ENCODE results near the gene COQ8A.

GRCh38 chr1:226960944-226961765 is 21.1 kb downstream of the COQ8A start:
- TF ChIP-seq, protein P1, sequence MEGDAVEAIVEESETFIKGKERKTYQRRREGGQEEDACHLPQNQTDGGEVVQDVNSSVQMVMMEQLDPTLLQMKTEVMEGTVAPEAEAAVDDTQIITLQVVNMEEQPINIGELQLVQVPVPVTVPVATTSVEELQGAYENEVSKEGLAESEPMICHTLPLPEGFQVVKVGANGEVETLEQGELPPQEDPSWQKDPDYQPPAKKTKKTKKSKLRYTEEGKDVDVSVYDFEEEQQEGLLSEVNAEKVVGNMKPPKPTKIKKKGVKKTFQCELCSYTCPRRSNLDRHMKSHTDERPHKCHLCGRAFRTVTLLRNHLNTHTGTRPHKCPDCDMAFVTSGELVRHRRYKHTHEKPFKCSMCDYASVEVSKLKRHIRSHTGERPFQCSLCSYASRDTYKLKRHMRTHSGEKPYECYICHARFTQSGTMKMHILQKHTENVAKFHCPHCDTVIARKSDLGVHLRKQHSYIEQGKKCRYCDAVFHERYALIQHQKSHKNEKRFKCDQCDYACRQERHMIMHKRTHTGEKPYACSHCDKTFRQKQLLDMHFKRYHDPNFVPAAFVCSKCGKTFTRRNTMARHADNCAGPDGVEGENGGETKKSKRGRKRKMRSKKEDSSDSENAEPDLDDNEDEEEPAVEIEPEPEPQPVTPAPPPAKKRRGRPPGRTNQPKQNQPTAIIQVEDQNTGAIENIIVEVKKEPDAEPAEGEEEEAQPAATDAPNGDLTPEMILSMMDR (conservative IDR thresholded peaks at IDR 0.05 in 1 of 2, IDR thresholded peaks at IDR 0.05 in 1 of 2; ENCODE audit: extremely low read depth in 1 of 2, insufficient read depth in 1 of 2, low read depth in 1 of 2, low read length in 2 of 2), result no peak
- no peak for TF ChIP-seq EZH2 (IDR thresholded peaks at IDR 0.05; ENCODE audit: borderline replicate concordance, low read length)

Data from mammary epithelial cell (primary cell).